OCI-LY3 (cell line): ENCODE data around the gene MEF2C.

Source experiments
- EZH2phosphoT487 ChIP-seq: fragments of 200-600 bp; shearing (Covaris generic); IDR thresholded peaks from 2 replicates; pipeline ENCODE4 v1.6.1; 2018; ENCODE audit warnings: antibody characterized with exemption, mixed run types, low read depth
- TF ChIP-seq, protein P1 (sequence below): fragments of 200-600, 300-600 bp; sonication (generic); IDR thresholded peaks from 2 replicates; pipeline ENCODE4 v1.5.1; 2014; ENCODE audit warnings: antibody characterized with exemption, low read length, low read depth

DNA sequence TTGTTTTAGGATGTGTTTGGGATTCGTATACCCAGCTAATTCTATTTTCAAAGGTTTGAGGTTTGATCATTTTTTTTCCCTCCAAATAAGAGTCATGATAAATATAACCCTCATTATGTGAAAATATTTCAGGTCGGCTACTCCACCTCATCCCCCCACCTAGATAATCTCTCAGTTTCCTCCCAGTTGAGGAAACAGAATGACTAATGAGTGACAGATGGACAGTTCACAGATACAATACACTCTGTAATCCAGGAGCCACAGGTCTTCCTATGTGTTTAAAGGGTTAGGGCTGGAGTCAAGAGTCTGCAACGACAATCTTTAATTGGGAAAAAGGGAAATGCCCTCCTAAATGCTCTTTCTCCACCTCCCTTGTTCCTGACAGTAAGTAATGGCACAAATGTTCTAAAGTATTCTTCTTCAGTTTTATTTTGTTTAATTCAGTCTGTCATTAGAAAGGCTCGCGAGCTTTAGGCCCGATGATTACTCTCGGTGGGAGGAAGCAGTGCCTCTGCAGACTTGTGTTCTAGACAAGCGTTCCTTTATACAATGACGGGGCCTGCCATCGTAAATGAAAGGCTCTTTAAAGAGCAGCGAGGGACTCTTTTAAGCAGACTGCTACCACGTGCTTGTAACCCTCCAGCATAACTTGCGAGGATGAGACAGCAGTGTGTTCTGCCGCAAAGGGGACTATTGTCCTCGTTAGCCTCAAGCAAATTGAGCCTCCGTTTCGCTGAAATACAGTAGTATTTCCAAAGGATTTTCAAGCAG lies 69.0 kb downstream of the MEF2C start:
- TF ChIP-seq, protein P1, sequence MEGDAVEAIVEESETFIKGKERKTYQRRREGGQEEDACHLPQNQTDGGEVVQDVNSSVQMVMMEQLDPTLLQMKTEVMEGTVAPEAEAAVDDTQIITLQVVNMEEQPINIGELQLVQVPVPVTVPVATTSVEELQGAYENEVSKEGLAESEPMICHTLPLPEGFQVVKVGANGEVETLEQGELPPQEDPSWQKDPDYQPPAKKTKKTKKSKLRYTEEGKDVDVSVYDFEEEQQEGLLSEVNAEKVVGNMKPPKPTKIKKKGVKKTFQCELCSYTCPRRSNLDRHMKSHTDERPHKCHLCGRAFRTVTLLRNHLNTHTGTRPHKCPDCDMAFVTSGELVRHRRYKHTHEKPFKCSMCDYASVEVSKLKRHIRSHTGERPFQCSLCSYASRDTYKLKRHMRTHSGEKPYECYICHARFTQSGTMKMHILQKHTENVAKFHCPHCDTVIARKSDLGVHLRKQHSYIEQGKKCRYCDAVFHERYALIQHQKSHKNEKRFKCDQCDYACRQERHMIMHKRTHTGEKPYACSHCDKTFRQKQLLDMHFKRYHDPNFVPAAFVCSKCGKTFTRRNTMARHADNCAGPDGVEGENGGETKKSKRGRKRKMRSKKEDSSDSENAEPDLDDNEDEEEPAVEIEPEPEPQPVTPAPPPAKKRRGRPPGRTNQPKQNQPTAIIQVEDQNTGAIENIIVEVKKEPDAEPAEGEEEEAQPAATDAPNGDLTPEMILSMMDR: no peak
- TF ChIP-seq EZH2phosphoT487: no peak
